ENCODE measurements around the gene PLEKHH1. TPM values are rescaled to one million over a fixed set of nuclear protein-coding genes. Genes with fewer than 3 reads are reported as not detected.

PLEKHH1 gene
- total RNA-seq, 1 experiment from 2014 or later = 35.3 TPM

- Mint-ChIP-seq H3K27me3 (ENCODE audit: low read depth) (peaks cover 54% of the 10 kb centered on the region), H3K4me3 (no peak overlapping the region), H3K9me3 (no peaks in the 10 kb centered on the region), H3K4me1 (peaks cover 0 to 5% of the 10 kb centered on the region in 2 experiments; a peak in 2 of 4 replicates), H3K27ac (no peak overlapping the region), H3K36me3 (ENCODE audit: insufficient read depth in 1 of 3, low read depth in 3 of 3) (no peaks in the 10 kb centered on the region)
- Histone ChIP-seq H4K8ac (replicated peaks; ENCODE audit: insufficient read length, low read depth, low read length) (no peak overlapping the region), H2BK5ac (ENCODE audit: insufficient read length, low read length) (no peak overlapping the region), H3K56ac (ENCODE audit: insufficient read length, low read depth, low read length) (no peak overlapping the region), H3K4me2 (ENCODE audit: insufficient read depth, insufficient read length, low read length) (no peak overlapping the region), H4K91ac (ENCODE audit: insufficient read length, low read depth, low read length) (no peak overlapping the region), H4K20me1 (ENCODE audit: control insufficient read depth, insufficient read depth, insufficient read length) (no peaks in the 10 kb centered on the region), H3K9me3 (ENCODE audit: control insufficient read depth, low read depth, low read length) (no peaks in the 10 kb centered on the region), H2BK120ac (ENCODE audit: low read depth, low read length, poor library complexity, severe bottlenecking) (no peak overlapping the region), H3K27me3 (ENCODE audit: insufficient read depth, low read length) (peaks cover 4% of the 10 kb centered on the region; the same call in 1 of the 2 replicates), H4K5ac (ENCODE audit: insufficient read length, low read depth, low read length) (no peak overlapping the region), H3K4ac (ENCODE audit: low read depth, low read length) (no peak overlapping the region), H2AK5ac (ENCODE audit: insufficient read length, low read length) (no peak overlapping the region), H3K79me1 (ENCODE audit: insufficient read depth, low read depth, low read length, poor library complexity, severe bottlenecking) (no peaks in the 10 kb centered on the region), H3T11ph (ENCODE audit: low read length) (no peak overlapping the region), H3K18ac (ENCODE audit: insufficient read length, low read depth, low read length) (no peak overlapping the region), H3K79me2 (ENCODE audit: insufficient read depth, low read length) (no peaks in the 10 kb centered on the region), H3K23ac (ENCODE audit: insufficient read length, low read depth, low read length) (no peak overlapping the region), H3K14ac (ENCODE audit: insufficient read depth, low read length) (no peak overlapping the region), H2AFZ (ENCODE audit: low read length) (no peak overlapping the region), H3K4me1 (ENCODE audit: insufficient read depth, low read length) (peaks cover 2% of the 10 kb centered on the region; the same call in 1 of the 2 replicates), H2BK20ac (ENCODE audit: low read depth, low read length, poor library complexity, severe bottlenecking) (no peak overlapping the region), H3K27ac (ENCODE audit: insufficient read length, low read depth, low read length) (no peak overlapping the region), H2BK15ac (ENCODE audit: low read depth, low read length) (no peak overlapping the region), H2BK12ac (ENCODE audit: insufficient read length, low read depth, low read length) (no peak overlapping the region), H3K9ac (ENCODE audit: extremely low read depth, insufficient read length, low read length) (no peak overlapping the region), H3K23me2 (ENCODE audit: insufficient read length, low read depth, low read length, poor library complexity, severe bottlenecking) (peaks cover 7% of the 10 kb centered on the region)
- no peak for DNase-seq
- no CpG with 5 or more reads among the region's 3 CpGs for WGBS (ENCODE audit: extremely low coverage, insufficient read length, low lambda C conversion rate)
- TF ChIP-seq, protein P1, sequence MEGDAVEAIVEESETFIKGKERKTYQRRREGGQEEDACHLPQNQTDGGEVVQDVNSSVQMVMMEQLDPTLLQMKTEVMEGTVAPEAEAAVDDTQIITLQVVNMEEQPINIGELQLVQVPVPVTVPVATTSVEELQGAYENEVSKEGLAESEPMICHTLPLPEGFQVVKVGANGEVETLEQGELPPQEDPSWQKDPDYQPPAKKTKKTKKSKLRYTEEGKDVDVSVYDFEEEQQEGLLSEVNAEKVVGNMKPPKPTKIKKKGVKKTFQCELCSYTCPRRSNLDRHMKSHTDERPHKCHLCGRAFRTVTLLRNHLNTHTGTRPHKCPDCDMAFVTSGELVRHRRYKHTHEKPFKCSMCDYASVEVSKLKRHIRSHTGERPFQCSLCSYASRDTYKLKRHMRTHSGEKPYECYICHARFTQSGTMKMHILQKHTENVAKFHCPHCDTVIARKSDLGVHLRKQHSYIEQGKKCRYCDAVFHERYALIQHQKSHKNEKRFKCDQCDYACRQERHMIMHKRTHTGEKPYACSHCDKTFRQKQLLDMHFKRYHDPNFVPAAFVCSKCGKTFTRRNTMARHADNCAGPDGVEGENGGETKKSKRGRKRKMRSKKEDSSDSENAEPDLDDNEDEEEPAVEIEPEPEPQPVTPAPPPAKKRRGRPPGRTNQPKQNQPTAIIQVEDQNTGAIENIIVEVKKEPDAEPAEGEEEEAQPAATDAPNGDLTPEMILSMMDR (conservative IDR thresholded peaks at IDR 0.05) = no peak
These were observed 22.3 kb upstream of the PLEKHH1 start for GRCh38 chr14:67510836-67511235.

Data from H9 (cell line).